HG03175 (cell line): Measurements from ENCODE around the gene SPOCK1.

Experiments used
- ATAC-seq: cut with Tn5 transposase; IDR thresholded peaks from one replicate; pipeline ENCODE4 v1.9.1; 2021; ENCODE audit warnings: mild to moderate bottlenecking, moderate library complexity; ENCODE audit not compliant: unreplicated experiment

Gene SPOCK1

DNA sequence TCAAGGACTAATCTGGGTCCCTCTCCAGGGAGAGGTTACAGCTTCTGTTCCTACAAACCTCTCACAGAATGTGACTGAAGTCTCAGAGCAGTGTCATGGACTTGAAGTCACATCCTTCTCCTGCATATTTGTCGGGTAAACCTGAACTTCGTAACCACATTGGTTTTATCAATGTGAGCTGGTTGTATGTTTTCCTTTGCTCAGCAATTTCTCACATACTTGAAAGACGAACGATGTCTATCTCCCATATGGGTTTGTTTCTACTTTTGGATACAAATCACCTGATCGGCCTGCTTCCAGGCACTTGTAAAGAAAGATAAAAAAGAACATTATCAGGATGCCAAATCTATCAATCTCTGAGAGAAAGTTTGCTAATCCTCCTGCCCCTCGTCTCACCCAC is 411.0 kb downstream of the SPOCK1 start:
- ATAC-seq = no peak

DNA sequence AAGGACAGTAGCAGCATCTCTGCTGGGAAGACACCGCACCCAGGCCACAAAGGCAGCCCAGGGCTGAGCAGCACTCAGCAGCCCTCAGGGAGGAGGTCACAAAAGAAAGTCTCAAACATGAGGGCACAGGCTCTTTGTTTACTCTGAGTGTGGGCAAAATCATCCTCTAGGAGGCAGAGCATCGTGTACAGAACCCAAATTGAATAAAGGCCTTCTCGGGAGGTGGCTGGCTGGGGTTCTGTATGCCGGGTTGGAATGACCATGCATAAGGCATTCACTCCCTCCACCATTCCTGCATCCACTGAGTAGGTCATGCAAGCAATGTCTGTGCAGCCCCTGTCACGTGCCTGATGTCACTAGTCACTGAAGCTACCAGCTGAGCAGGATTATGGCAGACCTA is 412.8 kb downstream of the SPOCK1 start:
- no peak for ATAC-seq

DNA sequence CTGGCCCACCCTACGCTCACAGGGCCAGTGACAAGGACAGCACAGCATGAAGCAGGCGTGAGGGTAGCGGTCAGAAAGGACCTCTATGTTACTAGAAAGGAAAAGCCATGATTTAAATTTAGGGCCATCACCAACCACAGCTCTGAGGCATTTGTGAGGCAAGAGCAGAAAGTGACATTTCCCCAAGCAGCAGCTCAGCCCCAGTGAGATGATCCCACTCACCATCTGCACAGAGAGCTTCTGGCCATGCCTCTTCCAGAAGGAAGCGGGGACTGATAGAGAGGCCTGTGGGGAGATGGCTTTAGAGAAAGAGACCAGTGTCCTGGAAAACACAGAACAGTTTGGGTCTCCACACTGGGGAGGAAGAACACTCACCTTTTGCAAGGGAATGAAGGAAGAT is 413.9 kb downstream of the SPOCK1 start:
- no peak for ATAC-seq

DNA sequence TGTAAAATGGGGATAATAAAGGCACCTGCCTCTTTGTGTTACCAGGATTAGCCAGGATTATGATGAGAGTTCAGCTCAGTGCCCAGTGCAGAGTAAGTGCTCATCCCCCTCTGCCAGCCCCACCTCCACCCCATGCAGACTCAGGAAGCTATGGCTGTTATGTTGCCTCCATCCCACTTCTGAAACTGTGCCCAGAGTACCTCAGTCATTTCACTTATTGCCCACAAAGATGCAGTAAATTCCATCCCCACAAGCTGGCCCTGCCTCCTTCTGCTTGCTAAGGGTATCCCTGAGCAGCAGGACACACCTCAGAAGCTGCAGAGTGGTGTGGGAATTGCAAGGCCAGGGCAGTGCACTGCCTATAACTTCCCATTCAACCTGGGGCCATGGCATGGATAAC is 415.1 kb downstream of the SPOCK1 start:
- ATAC-seq = no peak

DNA sequence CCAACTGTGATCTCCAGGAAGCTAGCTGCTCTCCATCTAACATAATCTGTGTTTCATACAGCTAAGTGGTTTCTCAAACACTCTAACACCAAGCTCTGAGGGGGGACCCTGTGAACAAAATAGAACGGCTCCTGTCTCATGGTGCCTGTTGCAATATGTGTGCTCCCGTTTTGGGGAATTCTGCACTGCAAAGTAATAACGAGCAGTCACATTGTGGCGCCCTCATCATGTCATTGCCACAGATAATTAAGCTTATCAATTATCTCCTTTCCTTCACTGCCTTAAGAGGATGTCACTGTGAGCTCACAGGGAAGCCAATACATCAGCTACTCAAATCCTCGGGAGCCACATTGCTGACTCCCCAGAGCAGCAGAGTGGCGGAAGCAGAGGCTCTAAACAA is 416.2 kb downstream of the SPOCK1 start:
- no peak for ATAC-seq

DNA sequence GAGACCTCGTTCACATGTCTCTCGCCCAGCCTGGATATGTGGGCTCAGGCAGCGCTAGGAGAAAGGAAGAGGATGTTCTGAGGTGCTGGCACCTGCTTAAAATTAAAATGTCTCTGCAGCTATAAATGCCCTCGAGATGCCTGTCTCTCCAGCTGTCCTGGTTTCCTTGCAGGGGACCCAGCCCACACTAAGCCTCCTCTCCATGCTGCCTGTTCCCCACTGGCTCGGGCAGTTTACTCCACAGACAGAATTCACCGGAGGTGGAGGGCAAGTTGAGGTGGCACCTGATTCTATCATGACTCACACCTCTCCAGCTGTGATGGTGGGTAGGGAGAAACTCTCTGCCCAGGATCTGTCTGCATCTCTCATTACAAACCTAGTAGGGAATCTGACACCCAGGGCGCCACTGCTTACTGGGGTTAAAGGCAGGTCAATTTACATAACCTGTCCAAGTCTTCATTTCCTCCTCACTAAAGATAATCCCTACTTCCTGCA is 420.9 kb downstream of the SPOCK1 start:
- ATAC-seq = no peak

DNA sequence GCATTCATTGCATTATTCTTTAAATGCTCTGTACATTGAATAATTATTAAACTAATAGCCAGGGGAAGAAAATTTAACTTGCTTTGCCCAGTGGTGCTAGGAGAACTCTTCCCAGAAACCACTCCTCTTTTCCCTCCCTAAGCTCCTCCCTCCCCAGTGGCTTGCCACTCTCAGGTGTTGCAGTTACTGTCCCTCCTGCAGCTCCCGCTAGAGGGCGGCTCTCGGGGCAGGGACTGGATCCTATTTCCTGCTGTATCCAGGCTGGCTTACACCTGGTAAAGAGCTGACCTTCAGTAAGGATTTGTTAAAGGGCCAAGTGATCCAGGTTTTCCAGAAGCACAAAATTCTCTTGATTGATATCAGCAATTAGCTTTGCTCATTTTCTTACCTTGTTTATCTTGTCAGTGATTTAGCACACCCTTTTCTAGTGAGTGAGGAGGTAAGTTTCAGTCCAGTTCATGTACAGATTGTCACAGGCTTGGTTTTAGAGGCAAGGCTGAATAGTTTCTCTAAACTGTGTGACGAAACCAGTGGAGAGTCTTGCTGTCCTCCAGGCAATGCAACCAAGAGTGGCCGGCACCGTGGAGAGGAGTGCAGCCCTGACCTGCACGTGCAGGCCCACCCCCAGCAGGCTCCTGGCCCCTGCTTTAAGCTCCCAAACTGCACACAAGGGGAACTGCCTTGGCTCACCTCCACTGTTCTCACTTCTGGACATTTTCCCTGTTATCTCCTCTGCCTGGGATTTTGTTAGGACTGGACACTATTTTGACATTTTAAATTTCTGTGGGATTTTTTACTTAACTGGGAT is 423.8 kb downstream of the SPOCK1 start:
- ATAC-seq = peak; percentile 70

DNA sequence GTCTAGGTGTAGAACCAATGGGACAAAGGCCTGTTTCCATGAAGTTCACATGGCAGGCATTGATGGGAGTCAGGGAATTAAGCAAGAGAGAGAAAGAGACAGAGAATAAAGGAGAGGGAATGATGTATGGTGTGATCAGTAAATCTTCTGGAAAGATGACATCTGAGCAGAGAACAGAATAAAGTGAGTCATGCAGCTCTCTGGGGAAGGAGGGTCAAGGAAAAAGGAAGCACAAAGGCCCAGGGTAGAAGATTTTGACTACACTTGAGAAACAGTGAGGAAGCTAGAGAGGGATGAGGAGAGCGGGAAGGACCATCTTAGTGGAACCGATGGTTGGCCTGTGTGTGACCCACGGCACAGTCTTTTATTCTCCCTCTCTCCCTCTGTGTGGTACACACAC is 425.9 kb downstream of the SPOCK1 start:
- no peak for ATAC-seq

DNA sequence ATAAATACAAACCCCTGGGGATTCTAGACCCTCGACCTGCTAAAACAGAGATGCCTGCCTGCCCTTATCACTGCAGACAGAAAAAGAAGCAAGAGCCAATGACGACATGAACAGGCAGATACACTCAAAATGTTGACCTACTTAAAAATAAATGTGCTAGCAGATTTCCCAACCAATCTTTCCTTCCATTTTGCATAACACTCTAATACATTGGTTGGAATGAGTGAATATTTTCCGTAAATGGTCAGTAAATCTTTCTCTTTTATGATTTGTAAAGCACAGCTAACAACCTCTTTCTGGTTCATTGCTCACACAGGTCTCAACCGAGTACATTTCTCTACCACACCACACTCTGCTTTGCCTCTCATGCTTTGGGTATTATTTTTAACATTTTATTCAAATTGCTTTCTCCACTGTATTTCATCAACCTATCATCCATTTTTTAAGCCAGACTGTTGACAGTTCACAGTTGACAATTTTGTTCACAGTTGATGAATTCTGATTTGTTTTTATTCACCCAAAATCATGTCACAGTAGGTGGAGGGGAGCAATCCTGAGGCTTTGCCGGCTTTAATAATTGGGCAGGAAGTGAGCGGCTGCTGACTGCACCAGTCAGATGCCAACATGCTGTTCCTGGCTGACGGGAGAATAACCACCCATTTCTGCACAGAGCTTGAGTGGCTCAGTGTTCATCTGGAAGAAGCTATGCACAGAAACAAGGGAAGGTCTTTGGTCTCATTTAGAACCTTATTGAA is 426.6 kb downstream of the SPOCK1 start:
- ATAC-seq = peak; percentile 51

DNA sequence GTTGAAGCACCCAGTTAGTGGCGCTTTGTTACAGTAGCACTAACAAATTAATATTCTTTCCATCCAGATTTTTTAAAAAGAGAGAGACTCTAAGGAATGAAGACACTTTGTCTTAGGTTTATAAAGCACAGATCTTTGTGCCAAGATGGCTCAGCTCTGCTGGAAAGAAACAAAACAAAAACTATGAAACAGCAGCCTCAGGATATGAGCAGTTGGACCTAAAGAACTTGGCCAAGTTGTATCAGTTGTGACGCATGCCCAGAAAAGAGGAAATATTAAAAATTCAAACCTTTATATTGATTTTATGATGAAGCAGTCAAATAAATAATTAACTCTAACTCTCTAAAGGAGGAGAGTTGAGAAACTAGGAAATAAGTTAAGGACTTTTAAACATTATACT is 427.2 kb downstream of the SPOCK1 start:
- ATAC-seq = no peak

DNA sequence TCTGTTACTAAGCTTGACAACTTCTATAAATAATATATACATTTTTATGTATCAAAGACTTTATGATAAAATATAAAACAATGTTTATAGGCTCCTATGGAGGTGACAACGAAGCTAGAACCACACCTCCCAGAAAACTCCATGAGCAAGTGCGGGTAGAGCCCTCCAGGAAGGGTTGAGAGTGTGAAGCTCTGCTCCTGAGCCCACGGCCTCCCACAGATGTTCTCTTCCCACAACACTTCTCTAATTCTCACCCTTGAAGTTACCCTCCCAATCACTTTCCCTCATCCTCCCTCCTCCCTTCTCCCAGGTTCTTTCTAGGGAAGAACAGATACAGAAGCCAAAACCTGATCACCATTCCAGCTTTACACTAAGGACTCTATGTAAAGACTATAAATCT is 427.6 kb downstream of the SPOCK1 start:
- ATAC-seq = no peak

DNA sequence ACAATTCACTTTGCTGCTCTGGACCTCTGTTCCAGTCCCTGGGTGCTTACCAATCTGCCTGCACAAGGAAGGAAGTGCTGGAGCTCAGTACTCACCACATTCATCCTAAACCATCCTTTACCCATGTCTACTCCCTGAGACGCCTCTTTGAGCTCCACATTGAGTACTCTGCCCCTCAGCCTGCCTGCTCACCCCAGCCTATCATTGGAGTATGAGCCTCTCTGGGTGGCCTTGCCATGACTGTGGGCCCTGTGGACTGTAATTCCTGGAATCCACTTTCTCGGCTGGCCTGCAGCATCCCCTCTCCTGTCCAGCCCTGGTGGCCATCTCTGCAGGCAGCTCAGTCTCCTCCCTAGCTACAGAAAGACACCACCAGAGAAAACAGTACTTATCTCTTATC is 428.6 kb downstream of the SPOCK1 start:
- no peak for ATAC-seq

DNA sequence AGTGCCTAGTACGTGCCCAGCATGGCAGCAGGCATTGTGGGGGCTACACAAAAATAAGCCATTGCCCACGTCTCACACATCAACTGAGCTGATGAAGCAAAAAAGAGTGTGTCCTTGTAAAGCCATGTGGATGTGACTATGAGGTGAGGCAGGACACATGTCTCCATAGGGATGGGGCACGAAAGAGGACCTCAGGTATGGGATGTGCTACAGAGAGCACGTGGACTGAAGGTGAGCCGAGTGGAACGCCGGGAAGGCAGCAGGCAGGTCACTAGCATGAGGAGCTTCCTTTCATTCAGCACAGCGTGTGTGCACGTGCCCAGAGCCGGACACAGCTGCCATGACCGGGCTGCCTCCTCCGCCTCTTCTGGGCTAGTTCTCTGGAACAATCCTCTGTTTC is 429.8 kb downstream of the SPOCK1 start:
- ATAC-seq = no peak

DNA sequence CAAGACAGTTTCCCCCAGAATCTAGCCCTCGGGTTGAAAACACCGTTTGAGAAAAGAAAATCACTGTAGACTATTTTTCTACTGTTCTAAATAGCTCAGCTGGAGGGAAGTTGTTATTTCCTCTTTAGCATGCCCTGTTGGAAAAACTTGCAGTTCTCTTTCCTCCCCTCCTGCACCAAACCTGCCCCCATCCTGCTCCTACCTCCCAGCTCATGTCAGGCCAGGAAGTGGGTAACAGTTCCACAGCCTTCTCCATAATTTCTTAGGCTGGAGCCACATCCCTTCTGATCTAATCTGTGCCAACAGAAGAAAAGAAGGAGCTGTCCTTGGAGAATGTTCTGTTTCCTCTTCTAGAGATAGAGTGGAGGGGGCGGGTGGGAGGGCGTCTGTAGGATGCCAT is 437.7 kb downstream of the SPOCK1 start:
- no peak for ATAC-seq

DNA sequence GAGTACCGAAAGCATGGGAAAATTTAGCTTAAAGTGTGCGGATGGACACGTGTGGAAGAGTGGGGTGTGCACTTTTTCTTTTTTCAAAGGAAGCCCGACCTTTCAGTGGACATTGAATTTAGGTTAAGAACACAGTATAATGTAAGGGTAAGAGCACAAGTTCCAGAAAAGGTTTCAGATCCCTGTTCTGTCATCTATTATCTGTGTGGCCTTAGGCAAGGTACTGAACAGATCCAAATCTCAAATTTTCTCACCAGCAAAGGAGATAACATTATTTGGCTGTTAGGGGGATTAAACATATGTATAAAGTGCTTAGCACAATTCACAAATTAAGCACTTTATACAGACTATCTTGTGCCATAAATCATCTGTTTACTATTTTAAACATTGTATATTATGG is 441.0 kb downstream of the SPOCK1 start:
- ATAC-seq = no peak

DNA sequence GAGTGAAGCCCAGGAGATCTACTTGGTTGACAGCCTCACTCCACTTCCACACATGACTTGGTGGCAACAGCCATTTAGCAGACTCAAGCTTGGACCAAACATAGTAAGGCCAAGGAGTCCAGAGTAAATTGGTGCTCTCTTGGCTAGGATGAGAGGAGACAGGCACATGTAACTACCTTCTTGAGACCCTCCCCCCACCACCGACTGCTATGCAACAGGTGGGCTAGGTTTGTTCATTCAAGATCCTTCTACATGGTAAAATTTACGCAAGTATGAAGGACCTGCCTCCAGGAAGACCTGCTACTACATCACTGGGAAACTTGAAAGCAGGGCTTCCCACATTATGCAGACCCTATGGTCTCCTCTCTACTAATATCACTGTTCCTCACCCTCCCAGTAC is 442.4 kb downstream of the SPOCK1 start:
- ATAC-seq = no peak

DNA sequence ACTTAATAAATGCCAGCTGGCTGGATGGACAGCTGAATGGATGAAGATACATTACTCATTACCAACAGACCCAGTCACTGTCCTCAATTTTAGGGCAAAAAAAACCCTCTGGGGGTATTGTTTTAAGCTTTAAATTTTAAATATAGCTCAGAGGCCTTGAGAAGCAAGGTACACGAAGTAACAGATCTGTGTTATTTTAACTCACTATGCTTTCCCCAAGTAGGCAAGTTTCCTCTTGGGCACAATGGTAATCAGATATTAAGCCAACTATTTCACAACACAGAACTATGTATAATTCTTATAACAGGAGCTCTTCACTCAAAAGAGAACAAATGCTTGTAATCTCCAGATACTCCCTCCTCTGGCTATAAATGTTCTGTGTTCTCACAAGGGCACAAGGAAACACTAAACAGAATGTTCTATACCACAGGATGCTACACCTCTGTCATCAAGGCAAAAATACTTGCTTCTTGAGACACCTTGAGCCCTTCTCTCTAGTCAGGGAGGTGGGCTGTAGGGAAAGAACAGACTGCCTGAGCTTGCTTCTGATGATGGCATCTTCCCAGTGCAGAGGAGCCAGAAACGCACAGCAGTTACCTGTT is 443.8 kb downstream of the SPOCK1 start:
- no peak for ATAC-seq

DNA sequence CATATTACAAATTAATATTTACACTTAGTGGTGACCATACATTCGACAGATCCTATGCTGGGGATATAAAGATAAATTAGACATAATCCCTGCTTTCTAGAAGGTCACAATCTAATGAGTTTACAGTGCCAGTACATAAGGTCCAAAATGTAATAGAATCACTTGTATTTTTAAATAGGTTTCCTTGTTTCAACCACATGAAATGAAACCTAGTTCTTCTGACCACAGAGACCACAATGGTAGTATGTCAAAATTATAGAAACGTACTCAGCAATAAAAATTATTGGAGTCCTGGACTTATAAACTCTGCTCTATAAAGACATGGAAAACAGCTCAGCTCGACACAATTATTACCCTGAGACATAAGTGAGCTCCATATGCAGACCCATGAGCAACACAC is 444.3 kb downstream of the SPOCK1 start:
- no peak for ATAC-seq

DNA sequence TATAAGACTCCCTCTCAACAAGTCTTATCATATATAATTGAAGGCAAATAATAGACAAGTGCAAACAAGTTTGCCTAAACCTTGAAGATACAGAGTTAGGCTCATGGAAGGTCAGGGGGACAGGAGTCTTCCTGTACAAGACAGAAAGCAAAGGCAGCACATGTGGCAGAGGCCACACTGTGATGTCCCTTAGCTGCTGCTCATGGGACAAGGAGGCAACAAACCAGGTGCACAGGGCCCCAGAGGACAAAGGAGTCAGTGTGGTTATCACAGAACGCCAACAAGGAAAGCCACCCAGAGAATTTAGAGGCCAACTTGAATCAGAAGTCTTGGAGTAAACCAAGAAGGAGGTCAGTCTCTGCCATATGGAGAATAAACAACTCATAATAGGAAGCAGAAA is 444.8 kb downstream of the SPOCK1 start:
- no peak for ATAC-seq

DNA sequence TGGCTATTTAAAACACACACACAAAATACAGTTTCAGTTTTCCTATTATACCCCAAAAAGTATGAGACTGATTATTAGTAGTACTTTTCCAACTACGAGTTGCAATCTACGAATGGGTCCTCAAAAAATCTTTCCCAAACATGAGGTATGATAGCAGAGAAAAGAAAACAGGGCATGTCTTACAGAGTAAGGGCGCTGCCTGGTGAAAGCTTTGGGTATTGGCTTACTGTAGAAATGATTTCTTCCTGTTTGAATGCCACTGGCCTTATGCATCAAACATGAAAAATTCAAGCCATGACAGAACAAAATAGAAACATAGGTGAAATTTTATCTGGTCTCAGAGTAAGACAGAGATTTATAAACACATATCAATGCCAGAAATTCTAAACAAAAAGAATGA is 448.0 kb downstream of the SPOCK1 start:
- no peak for ATAC-seq

DNA sequence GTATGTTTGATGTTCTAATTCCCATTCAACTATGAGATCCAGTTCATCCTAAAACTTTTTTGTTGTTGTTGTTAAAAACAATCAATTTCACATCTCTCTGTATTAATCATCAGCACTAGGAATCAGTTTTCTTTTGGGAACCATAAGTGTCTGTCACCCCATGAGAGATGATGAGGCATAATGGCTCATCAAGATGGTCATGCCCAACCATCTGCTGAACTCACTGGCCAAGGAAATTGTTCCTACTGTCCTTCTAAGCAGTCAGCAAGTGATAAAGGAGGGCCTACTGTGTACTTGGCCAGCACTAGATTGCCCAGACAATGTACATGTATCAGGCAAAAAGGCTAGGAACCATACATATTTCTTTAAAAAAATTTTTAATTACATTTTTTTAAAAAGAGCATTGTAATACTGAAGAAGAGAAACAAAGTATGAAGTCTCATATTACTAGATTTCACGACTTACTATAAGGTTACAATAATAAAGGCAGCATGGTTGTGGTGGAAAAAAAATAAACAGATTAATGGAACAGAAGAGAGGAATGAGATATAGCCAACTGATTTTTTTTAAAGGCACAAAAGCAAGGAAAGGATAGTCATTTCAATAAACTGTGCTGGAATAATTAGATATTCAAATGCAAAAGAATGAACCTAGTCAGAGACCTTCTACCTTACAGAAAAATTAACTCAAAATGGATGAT is 458.3 kb downstream of the SPOCK1 start:
- no peak for ATAC-seq
